Hematopoietic multipotent progenitor cell treated with erythropoietin and hydrocortisone succinate and interleukin-3 and kit ligand, for 15 days (in vitro differentiated cells): ENCODE results near the gene OR56B1.

Source experiments
- DNase-seq: peaks from one replicate; pipeline ENCODE4 v3.0.0-alpha.2; 2015; ENCODE audit warnings: low spot score

Gene OR56B1

GRCh38 chr11:5727691-5728090 is 8.6 kb upstream of the OR56B1 start:
- no peak for DNase-seq

GRCh38 chr11:5737091-5737490 is 843 bp downstream of the OR56B1 start:
- no peak for DNase-seq

- DNase-seq = no peak
These were observed 1.6 kb downstream of the OR56B1 start for GRCh38 chr11:5737670-5738392.

GRCh38 chr11:5738431-5738830 is 2.2 kb downstream of the OR56B1 start:
- DNase-seq = no peak

GRCh38 chr11:5746614-5747013 is 10.4 kb downstream of the OR56B1 start:
- DNase-seq = no peak

- DNase-seq = no peak
These were observed 13.6 kb downstream of the OR56B1 start for GRCh38 chr11:5749836-5750235.

- DNase-seq = no peak
These were observed 17.7 kb downstream of the OR56B1 start, which contains the start of gene OR52N4 for GRCh38 chr11:5753943-5754342. Gene OR52N4, plus strand, starts transcription at chr11:5754243. Its CDS starts 498 bp downstream, at chr11:5754741.

GRCh38 chr11:5767056-5767455 is 30.8 kb downstream of the OR56B1 start:
- DNase-seq = no peak

- DNase-seq = no peak
These were observed 47.0 kb downstream of the OR56B1 start, which contains the start of gene OR52N5 for GRCh38 chr11:5783255-5783654. Gene OR52N5, minus strand, starts transcription at chr11:5783355. Its CDS starts 4,721 bp downstream, at chr11:5778634.
